Uterus (tissue), 2 donors: Measurements from ENCODE around the gene ANKRD40CL.

Experiments
- POLR2A ChIP-seq, 2 donors: fragments of 450-650 bp; IDR thresholded peaks; one replicate each; pipeline ENCODE4 v1.6.1; 2016; ENCODE audit warnings: antibody characterized with exemption in 2 of 2, mild to moderate bottlenecking in 1 of 2, moderate library complexity in 1 of 2
- TF ChIP-seq, protein P1 (sequence below), 4 experiments: fragments of 200-600 bp in 2 of 4; fragments of 450-650 bp in 2 of 4; sonication (generic) in 2 of 4; IDR thresholded peaks; one replicate each; pipeline ENCODE4 v1.5.1; 2016 to 2019; ENCODE audit warnings: antibody characterized with exemption in 4 of 4, mild to moderate bottlenecking in 2 of 4, moderate library complexity in 1 of 4

- TF ChIP-seq, protein P1, sequence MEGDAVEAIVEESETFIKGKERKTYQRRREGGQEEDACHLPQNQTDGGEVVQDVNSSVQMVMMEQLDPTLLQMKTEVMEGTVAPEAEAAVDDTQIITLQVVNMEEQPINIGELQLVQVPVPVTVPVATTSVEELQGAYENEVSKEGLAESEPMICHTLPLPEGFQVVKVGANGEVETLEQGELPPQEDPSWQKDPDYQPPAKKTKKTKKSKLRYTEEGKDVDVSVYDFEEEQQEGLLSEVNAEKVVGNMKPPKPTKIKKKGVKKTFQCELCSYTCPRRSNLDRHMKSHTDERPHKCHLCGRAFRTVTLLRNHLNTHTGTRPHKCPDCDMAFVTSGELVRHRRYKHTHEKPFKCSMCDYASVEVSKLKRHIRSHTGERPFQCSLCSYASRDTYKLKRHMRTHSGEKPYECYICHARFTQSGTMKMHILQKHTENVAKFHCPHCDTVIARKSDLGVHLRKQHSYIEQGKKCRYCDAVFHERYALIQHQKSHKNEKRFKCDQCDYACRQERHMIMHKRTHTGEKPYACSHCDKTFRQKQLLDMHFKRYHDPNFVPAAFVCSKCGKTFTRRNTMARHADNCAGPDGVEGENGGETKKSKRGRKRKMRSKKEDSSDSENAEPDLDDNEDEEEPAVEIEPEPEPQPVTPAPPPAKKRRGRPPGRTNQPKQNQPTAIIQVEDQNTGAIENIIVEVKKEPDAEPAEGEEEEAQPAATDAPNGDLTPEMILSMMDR (IDR thresholded peaks at IDR 0.05) = no peak
- TF ChIP-seq POLR2A (IDR thresholded peaks at IDR 0.05) = no peak
These were observed 46.3 kb upstream of the ANKRD40CL start for GRCh38 chr17:50813583-50813982.
